Measurements from ENCODE around the gene BST1. TPM values are rescaled to one million over a fixed set of nuclear protein-coding genes. Genes with fewer than 3 reads are reported as not detected.

The BST1 gene
- total RNA-seq, 1 donor = 19.7 TPM

DNA sequence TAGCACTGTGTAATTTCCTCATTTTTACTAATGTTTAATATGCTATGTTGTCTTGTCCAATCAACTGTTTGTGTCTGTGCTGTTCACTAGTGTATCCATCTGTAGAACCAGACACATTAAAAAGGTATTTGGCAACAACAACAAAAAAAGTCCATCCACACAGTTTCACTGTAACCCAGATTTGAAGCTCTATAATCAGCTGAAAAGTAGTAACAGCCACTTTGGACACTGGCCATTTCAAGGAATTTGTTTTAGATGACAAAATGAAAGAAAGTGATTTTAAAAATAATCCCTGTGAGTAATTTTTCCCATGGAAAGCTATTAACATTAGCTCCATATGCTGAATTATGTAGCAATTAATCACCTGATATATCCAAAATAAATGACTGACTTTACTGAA, 45.5 kb upstream of the BST1 start:
- DNase-seq (ENCODE audit: low read depth) = peak; percentile 52
- TF ChIP-seq, protein P1, sequence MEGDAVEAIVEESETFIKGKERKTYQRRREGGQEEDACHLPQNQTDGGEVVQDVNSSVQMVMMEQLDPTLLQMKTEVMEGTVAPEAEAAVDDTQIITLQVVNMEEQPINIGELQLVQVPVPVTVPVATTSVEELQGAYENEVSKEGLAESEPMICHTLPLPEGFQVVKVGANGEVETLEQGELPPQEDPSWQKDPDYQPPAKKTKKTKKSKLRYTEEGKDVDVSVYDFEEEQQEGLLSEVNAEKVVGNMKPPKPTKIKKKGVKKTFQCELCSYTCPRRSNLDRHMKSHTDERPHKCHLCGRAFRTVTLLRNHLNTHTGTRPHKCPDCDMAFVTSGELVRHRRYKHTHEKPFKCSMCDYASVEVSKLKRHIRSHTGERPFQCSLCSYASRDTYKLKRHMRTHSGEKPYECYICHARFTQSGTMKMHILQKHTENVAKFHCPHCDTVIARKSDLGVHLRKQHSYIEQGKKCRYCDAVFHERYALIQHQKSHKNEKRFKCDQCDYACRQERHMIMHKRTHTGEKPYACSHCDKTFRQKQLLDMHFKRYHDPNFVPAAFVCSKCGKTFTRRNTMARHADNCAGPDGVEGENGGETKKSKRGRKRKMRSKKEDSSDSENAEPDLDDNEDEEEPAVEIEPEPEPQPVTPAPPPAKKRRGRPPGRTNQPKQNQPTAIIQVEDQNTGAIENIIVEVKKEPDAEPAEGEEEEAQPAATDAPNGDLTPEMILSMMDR (IDR thresholded peaks at IDR 0.05; ENCODE audit: insufficient read depth, low read length) = no peak
- H3K4me3 ChIP-seq (ENCODE audit: low read depth, low read length) = no peak overlapping the region

DNA sequence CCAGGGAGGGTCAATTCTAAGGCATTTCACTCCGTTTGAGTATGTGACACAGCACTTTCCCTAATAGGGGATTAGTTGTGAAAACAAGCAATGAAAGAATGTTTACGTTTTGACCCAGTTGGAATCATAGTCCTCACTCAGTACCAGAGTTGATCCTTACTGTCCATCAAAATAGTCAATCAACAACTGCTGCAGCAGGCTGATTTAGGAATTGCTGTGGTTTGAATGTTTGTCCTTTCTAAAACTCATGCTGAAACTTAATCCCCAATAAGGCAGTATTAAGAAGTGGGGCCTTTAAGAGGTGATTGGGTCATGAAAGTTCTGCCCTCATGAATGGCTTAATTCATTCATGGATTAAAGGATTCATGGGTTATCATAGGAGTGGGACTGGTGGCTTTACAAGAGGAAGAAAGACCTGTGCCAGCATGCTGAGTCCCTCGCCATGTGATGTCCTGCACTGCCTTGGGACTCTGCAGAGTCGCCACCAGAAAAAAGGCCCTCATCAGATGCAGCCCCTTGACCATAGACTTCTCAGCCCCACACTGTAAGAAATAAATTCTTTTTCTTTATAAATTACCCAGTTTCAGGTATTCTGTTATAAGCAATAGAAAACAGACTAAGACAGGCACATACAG, 44.6 kb upstream of the BST1 start:
- DNase-seq (ENCODE audit: low read depth) = no peak
- TF ChIP-seq, protein P1 (IDR thresholded peaks at IDR 0.05; ENCODE audit: insufficient read depth, low read length) = no peak
- no peak overlapping the region for H3K4me3 ChIP-seq (ENCODE audit: low read depth, low read length)

DNA sequence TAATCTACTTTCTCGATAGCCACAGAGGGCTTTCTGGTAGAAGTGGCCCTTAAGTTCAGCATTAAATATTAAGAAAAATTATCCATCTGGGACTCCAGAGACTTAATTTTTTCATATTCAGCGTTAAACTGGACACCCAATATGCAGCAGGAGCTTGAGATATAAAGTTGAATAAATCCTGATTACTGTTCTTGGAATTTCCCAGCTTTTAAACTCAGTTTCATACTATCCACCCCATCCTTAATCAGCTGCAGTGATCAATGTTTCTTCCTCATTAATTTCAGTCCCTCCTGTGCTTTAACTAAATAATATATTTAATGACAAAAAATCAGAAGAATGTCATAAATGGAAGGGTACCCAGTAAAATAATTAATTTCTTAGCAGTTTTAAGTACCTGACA, 44.1 kb upstream of the BST1 start:
- TF ChIP-seq, protein P1 (IDR thresholded peaks at IDR 0.05; ENCODE audit: insufficient read depth, low read length) = no peak
- no peak for DNase-seq (ENCODE audit: low read depth)
- H3K4me3 ChIP-seq (ENCODE audit: low read depth, low read length) = no peak overlapping the region

DNA sequence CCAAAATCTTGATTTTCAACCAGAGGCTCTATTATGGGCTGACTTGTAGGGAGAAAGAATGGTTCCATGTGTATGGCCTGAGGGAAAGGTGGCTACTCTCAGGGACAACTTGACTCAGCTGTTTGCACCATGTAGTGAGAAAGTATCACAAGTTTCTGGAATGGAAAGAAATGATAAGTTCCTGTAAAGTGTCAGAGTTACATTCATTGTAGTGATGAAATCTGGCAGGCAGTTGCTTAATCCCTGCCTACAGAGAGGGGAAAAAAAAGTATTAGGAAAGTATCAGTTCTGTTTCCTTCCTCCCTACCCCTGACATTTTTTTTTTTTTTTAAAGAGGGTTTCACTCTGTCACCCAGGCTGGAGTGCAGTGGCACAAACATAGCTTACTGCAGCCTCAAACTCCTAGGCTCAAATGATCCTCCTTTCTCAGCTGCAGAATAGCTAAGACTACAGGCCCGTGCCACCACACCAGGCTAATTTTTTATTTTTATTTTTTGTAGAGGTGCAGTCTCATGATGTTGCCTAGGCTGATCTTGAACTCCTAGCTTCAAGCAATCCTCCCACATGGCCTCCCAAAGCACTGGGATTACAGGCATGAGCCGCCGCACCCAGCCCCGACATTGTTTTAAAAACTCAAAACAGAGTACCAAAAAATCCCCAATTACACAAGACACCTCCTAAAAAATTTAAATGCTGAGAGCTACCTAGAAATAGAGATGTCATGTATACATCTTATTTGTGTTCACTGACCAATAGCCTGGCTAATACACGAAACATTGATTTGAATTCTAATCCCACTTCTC, 42.9 kb upstream of the BST1 start:
- TF ChIP-seq, protein P1 (IDR thresholded peaks at IDR 0.05; ENCODE audit: insufficient read depth, low read length) = no peak
- DNase-seq (ENCODE audit: low read depth) = peak; percentile 89
- no peak overlapping the region for H3K4me3 ChIP-seq (ENCODE audit: low read depth, low read length)

DNA sequence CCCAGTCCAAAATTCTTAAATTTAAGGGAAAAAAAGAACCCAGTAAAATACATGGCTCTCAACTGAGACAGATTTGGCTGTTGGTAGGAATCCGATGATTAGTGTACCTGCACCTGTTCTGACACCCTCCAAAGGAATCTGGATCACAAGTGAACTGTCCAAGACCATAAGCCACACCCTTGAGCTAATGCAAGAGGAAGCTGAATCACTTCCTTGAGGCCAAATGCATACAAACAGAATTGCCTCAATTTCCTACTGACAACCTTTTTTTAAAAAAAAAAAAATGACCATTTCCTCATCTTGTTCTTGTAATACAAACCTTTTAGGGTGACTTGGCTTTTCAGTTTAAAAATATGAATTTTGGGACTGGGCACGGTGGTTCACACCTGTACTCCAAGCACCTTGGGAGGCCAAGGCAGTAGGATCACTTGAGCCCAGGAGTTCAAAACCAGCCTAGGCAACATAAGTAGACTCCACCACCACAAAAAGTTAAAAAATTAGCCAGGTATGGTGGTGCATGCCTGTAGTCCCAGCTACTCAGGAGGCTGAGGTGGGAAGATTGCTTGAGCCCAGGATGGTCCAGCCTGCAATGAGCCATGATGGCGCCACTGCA, 37.0 kb upstream of the BST1 start:
- DNase-seq (ENCODE audit: low read depth) = peak; percentile 41
- H3K4me3 ChIP-seq (ENCODE audit: low read depth, low read length) = no peak overlapping the region
- TF ChIP-seq, protein P1 (IDR thresholded peaks at IDR 0.05; ENCODE audit: insufficient read depth, low read length) = no peak

DNA sequence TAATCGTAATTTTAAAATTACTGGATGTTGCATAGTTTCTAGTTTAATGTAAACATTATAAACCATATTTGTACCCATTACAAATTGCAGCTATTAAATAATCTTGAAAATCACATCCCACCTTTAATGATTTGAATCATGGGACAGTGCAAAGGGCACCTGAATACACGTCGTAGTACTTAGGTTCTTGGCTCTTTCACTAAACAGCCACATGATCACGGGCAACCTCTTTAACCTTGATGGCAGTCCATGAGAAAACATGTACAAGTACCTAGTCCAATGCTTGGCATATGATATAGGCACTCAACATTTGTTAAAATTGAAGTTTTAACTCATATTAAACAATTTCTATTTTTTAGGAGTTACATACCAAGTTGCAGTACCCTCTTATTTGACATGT, 35.9 kb upstream of the BST1 start:
- DNase-seq (ENCODE audit: low read depth) = no peak
- H3K4me3 ChIP-seq (ENCODE audit: low read depth, low read length) = no peak overlapping the region
- TF ChIP-seq, protein P1 (IDR thresholded peaks at IDR 0.05; ENCODE audit: insufficient read depth, low read length) = no peak
